ENCODE measurements around the gene ANKRD6. TPM values are rescaled to one million over a fixed set of nuclear protein-coding genes. Genes with fewer than 3 reads are reported as not detected.

Gene ANKRD6
- polyA plus RNA-seq, 1 of the 3 experiments (the other 2 are of a cell fraction): 2.6 TPM

DNA sequence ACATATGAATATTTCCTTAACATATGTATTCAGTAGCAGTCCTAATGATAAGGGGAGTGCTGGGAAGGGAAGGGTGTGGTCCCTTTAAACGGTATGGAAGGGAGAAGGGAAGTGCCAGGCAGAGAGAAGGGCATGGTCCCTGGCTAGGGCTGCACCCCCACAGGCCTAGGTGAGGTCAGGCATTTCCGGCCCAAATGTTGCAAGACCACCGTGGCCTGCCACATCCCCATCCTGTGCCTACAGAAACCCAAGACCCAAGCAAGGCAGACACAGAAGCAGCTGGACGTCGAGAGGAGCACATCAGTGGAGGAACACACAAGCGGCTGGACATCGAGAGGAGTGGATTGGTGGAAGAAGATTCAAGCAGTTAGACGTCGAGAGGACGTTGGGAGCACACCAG lies 26.8 kb upstream of the ANKRD6 start:
- H3K9me3 ChIP-seq: no peaks in the 10 kb centered on the region
- WGBS (ENCODE audit: low lambda C conversion rate): 66% methylated on average over 10 of the region's 10 CpGs
- no peaks in the 10 kb centered on the region for H3K79me2 ChIP-seq (ENCODE audit: insufficient read depth)
- ChIA-PET CTCF (interaction anchor here (1.9 kb wide), 1 partner anchor 34 kb away, joined by 9 read pairs; no protein-coding TSS in a partner anchor), POLR2A (no interaction called here)
- H4K20me1 ChIP-seq (ENCODE audit: insufficient read depth): no peaks in the 10 kb centered on the region
- peaks cover 10% of the 10 kb centered on the region; the same call in 1 of the 2 replicates for H3K27me3 ChIP-seq (ENCODE audit: insufficient read depth)
- no peak for TF ChIP-seq JUND (IDR thresholded peaks at IDR 0.05)
- no peak overlapping the region for H3K4me3 ChIP-seq (ENCODE audit: low read depth in 2 of 2, low read length in 1 of 2)
- peaks cover 8% of the 10 kb centered on the region for H3F3A ChIP-seq (replicated peaks; ENCODE audit: insufficient read depth)
- no peaks in the 10 kb centered on the region for H3K9me2 ChIP-seq
- H3K4me1 ChIP-seq (ENCODE audit: control insufficient read depth in 1 of 2, insufficient read depth in 2 of 2, low read depth in 1 of 2, low read length in 1 of 2): no peaks in the 10 kb centered on the region; a peak in 1 of 4 replicates
- H3K36me3 ChIP-seq (replicated peaks in 1 of 2; ENCODE audit: control insufficient read depth in 1 of 2, insufficient read depth in 2 of 2, low read length in 1 of 2): no peaks in the 10 kb centered on the region
- no peak overlapping the region for H3K4me2 ChIP-seq
- no peak overlapping the region for H3K9ac ChIP-seq
- no peak for DNase-seq
- no peak overlapping the region for H2AFZ ChIP-seq (ENCODE audit: low read depth)
- H3K27ac ChIP-seq (ENCODE audit: low read depth in 2 of 2, low read length in 1 of 2): no peak overlapping the region

DNA sequence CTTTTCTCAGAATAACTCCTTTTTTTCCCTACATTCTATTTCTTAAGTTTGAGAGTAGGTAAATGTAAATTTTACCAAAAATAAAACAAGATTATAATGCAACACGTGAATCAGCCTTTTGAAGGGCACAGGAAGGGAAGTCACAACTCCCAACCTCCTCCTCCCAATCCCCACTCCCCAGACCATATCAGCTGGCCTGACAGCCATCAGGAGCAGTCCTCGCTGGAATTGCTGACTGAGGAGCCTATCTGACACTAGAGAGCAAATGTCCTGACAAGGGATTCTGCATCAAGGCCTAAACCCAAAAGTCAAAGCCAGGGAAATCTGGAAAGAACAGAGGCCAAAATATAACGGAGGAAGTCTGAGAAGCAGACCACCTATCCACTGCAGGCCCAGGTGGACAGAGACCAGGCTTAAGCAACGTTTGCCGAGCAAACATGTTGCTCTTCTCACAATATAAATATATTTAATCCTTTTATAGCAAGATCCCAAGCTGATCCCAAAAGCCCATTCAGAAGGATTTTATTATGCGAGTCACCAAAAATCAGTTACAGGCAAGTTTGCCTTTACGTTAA lies 23.4 kb upstream of the ANKRD6 start:
- Histone ChIP-seq H3F3A (replicated peaks; ENCODE audit: insufficient read depth) (peaks cover 8% of the 10 kb centered on the region), H3K9me2 (no peaks in the 10 kb centered on the region), H2AFZ (ENCODE audit: low read depth) (no peak overlapping the region), H3K4me1 (ENCODE audit: control insufficient read depth in 1 of 2, insufficient read depth in 2 of 2, low read depth in 1 of 2, low read length in 1 of 2) (peaks cover 0 to 12% of the 10 kb centered on the region in 2 experiments; a peak in 1 of 4 replicates), H3K4me3 (ENCODE audit: low read depth in 2 of 2, low read length in 1 of 2) (no peak overlapping the region), H3K27ac (ENCODE audit: low read depth in 2 of 2, low read length in 1 of 2) (no peak overlapping the region), H3K4me2 (no peak overlapping the region), H3K9me3 (no peaks in the 10 kb centered on the region), H3K36me3 (replicated peaks in 1 of 2; ENCODE audit: control insufficient read depth in 1 of 2, insufficient read depth in 2 of 2, low read length in 1 of 2) (no peaks in the 10 kb centered on the region), H3K27me3 (ENCODE audit: insufficient read depth) (peaks cover 40% of the 10 kb centered on the region; the same call in 1 of the 2 replicates), H3K9ac (no peak overlapping the region), H3K79me2 (ENCODE audit: insufficient read depth) (no peaks in the 10 kb centered on the region), H4K20me1 (ENCODE audit: insufficient read depth) (no peaks in the 10 kb centered on the region)
- ChIA-PET CTCF (interaction anchor here (10.6 kb wide), 1 partner anchor 37 kb away, joined by 70 read pairs; no protein-coding TSS in a partner anchor), POLR2A (no interaction called here)
- no peak for TF ChIP-seq MXI1 (IDR thresholded peaks at IDR 0.05; ENCODE audit: low read depth, low read length)
- TF ChIP-seq FOXJ3 (CRISPR knock-in tag; IDR thresholded peaks at IDR 0.05): no peak
- TF ChIP-seq FOSL2 (IDR thresholded peaks at IDR 0.05; ENCODE audit: borderline replicate concordance, low read depth): no peak
- TF ChIP-seq TCF12 (IDR thresholded peaks at IDR 0.05): no peak
- TF ChIP-seq MEF2A (IDR thresholded peaks at IDR 0.05; ENCODE audit: borderline replicate concordance, low read depth): no peak
- TF ChIP-seq RAD21 (IDR thresholded peaks at IDR 0.05; ENCODE audit: low read length): no peak
- TF ChIP-seq GATA2 (CRISPR knock-in tag; IDR thresholded peaks at IDR 0.05): no peak
- TF ChIP-seq EZH2phosphoT487 (IDR thresholded peaks at IDR 0.05; ENCODE audit: borderline replicate concordance, low read depth): no peak
- TF ChIP-seq RFX5 (IDR thresholded peaks at IDR 0.05; ENCODE audit: low read length): no peak
- no peak for TF ChIP-seq POLR2AphosphoS5 (IDR thresholded peaks at IDR 0.05; ENCODE audit: low read depth, low read length)
- TF ChIP-seq, protein P1, sequence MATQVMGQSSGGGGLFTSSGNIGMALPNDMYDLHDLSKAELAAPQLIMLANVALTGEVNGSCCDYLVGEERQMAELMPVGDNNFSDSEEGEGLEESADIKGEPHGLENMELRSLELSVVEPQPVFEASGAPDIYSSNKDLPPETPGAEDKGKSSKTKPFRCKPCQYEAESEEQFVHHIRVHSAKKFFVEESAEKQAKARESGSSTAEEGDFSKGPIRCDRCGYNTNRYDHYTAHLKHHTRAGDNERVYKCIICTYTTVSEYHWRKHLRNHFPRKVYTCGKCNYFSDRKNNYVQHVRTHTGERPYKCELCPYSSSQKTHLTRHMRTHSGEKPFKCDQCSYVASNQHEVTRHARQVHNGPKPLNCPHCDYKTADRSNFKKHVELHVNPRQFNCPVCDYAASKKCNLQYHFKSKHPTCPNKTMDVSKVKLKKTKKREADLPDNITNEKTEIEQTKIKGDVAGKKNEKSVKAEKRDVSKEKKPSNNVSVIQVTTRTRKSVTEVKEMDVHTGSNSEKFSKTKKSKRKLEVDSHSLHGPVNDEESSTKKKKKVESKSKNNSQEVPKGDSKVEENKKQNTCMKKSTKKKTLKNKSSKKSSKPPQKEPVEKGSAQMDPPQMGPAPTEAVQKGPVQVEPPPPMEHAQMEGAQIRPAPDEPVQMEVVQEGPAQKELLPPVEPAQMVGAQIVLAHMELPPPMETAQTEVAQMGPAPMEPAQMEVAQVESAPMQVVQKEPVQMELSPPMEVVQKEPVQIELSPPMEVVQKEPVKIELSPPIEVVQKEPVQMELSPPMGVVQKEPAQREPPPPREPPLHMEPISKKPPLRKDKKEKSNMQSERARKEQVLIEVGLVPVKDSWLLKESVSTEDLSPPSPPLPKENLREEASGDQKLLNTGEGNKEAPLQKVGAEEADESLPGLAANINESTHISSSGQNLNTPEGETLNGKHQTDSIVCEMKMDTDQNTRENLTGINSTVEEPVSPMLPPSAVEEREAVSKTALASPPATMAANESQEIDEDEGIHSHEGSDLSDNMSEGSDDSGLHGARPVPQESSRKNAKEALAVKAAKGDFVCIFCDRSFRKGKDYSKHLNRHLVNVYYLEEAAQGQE (IDR thresholded peaks at IDR 0.05; ENCODE audit: low read depth, low read length): no peak
- TF ChIP-seq GABPA (IDR thresholded peaks at IDR 0.05; ENCODE audit: low read depth): no peak
- TF ChIP-seq TEAD4 (IDR thresholded peaks at IDR 0.05; ENCODE audit: borderline replicate concordance, insufficient read depth): no peak
- no peak for TF ChIP-seq JUND (IDR thresholded peaks at IDR 0.05)
- TF ChIP-seq, protein P2, sequence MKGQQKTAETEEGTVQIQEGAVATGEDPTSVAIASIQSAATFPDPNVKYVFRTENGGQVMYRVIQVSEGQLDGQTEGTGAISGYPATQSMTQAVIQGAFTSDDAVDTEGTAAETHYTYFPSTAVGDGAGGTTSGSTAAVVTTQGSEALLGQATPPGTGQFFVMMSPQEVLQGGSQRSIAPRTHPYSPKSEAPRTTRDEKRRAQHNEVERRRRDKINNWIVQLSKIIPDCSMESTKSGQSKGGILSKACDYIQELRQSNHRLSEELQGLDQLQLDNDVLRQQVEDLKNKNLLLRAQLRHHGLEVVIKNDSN (IDR thresholded peaks at IDR 0.05; ENCODE audit: borderline replicate concordance, low read depth): no peak
- TF ChIP-seq TAF1 (IDR thresholded peaks at IDR 0.05; ENCODE audit: borderline replicate concordance, low read depth, low read length): no peak
- 85% methylated on average over 7 of the region's 7 CpGs for WGBS (ENCODE audit: low lambda C conversion rate)
- DNase-seq: no peak
